Astrocyte of the cerebellum (primary cell): ENCODE data around the gene SENP2.
"Not testable (repeated sequence)": the region's sequence is repeated elsewhere in the genome, so short reads cannot be mapped to it uniquely, and the experiment has no call there.

Source experiments
- DNase-seq: peaks from one replicate; pipeline ENCODE4 v3.0.0-alpha.2; 2011; ENCODE audit warnings: low read depth
- H3K4me3 ChIP-seq: 2 replicates; pipeline ENCODE4 v1.5.1; 2011; ENCODE audit warnings: mild to moderate bottlenecking, low read depth, low read length, moderate library complexity
- CTCF ChIP-seq: IDR thresholded peaks from 2 replicates; pipeline ENCODE4 v1.5.1; 2012; ENCODE audit warnings: low read length, low read depth, moderate library complexity, mild to moderate bottlenecking; ENCODE audit errors: missing control alignments
- in situ Hi-C: cut with HindIII; loops from 2 replicates; pipeline ENCODE4 v1.10.0; 2017; ENCODE audit warnings: low sequenced_read_pairs

The SENP2 gene

GRCh38 chr3:185552358-185552877 is 33.7 kb upstream of the SENP2 start, which contains the start of gene LIPH:
Gene LIPH (minus strand): TSS chr3:185552588. CDS start chr3:185552471, 117 bp downstream.
- no peak for TF ChIP-seq CTCF
- H3K4me3 ChIP-seq = no peak within 1 kb of the TSS
- in situ Hi-C loops = no loop called here
- no peak for DNase-seq

- DNase-seq = no peak
- no peak for TF ChIP-seq CTCF
- no peak overlapping the region for H3K4me3 ChIP-seq
- in situ Hi-C loops = no loop called here
Observed at GRCh38 chr3:185555101-185555501, 31.0 kb upstream of the SENP2 start.

GRCh38 chr3:185555860-185556347 is 30.2 kb upstream of the SENP2 start:
- in situ Hi-C loops = no loop called here
- no peak for DNase-seq
- TF ChIP-seq CTCF = no peak
- no peak overlapping the region for H3K4me3 ChIP-seq

GRCh38 chr3:185556640-185557039 is 29.5 kb upstream of the SENP2 start:
- H3K4me3 ChIP-seq, in situ Hi-C loops, DNase-seq: not testable (repeated sequence)

GRCh38 chr3:185558395-185558794 is 27.7 kb upstream of the SENP2 start:
- in situ Hi-C loops = no loop called here
- no peak overlapping the region for H3K4me3 ChIP-seq
- TF ChIP-seq CTCF = no peak
- DNase-seq = no peak

GRCh38 chr3:185559706-185560090 is 26.4 kb upstream of the SENP2 start:
- DNase-seq = no peak
- H3K4me3 ChIP-seq = no peak overlapping the region
- TF ChIP-seq CTCF = no peak
- in situ Hi-C loops = no loop called here

GRCh38 chr3:185560676-185561075 is 25.4 kb upstream of the SENP2 start:
- TF ChIP-seq CTCF = no peak
- no peak overlapping the region for H3K4me3 ChIP-seq
- no peak for DNase-seq
- in situ Hi-C loops = no loop called here
